H9 (cell line): ENCODE data around the gene TBATA. TPM values are rescaled to one million over a fixed set of nuclear protein-coding genes. Genes with fewer than 3 reads are reported as not detected.

Experiments used
- DNase-seq: peaks from one replicate; pipeline ENCODE4 v3.0.0-alpha.2; 2017
- H2AFZ ChIP-seq: one replicate; pipeline ENCODE4 v1.6.1; 2013; ENCODE audit warnings: mild to moderate bottlenecking, low read length, control low read depth, moderate library complexity
- H2AK5ac ChIP-seq: 2 replicates; pipeline ENCODE4 v1.6.1; 2013; ENCODE audit warnings: low read length, control low read depth, mixed read lengths; ENCODE audit not compliant: insufficient read length
- H2BK120ac ChIP-seq: one replicate; pipeline ENCODE4 v1.6.1; 2013; ENCODE audit warnings: low read depth, mild to moderate bottlenecking, low read length, control low read depth, inconsistent platforms; ENCODE audit not compliant: poor library complexity, severe bottlenecking
- H2BK12ac ChIP-seq: 2 replicates; pipeline ENCODE4 v1.6.1; 2013; ENCODE audit warnings: low read length, control low read depth, mixed read lengths, low read depth; ENCODE audit not compliant: insufficient read length
- H2BK15ac ChIP-seq: 2 replicates; pipeline ENCODE4 v1.6.1; 2013; ENCODE audit warnings: low read depth, low read length, control low read depth
- H2BK20ac ChIP-seq: one replicate; pipeline ENCODE4 v1.6.1; 2013; ENCODE audit warnings: low read depth, mild to moderate bottlenecking, low read length, control low read depth, inconsistent platforms; ENCODE audit not compliant: poor library complexity, severe bottlenecking
- H2BK5ac ChIP-seq: 2 replicates; pipeline ENCODE4 v1.6.1; 2013; ENCODE audit warnings: low read length, control low read depth, mixed read lengths; ENCODE audit not compliant: insufficient read length
- H3K14ac ChIP-seq: 2 replicates; pipeline ENCODE4 v1.6.1; 2013; ENCODE audit warnings: low read length, control low read depth; ENCODE audit not compliant: insufficient read depth
- H3K18ac ChIP-seq: 2 replicates; pipeline ENCODE4 v1.6.1; 2013; ENCODE audit warnings: low read depth, mild to moderate bottlenecking, mixed read lengths, low read length, control low read depth; ENCODE audit not compliant: insufficient read length
- H3K23ac ChIP-seq: 2 replicates; pipeline ENCODE4 v1.6.1; 2013; ENCODE audit warnings: low read length, control low read depth, mixed read lengths, low read depth; ENCODE audit not compliant: insufficient read length
- H3K23me2 ChIP-seq: 2 replicates; pipeline ENCODE4 v1.6.1; 2013; ENCODE audit warnings: low read depth, mild to moderate bottlenecking, mixed read lengths, low read length, control low read depth; ENCODE audit not compliant: insufficient read length, poor library complexity, severe bottlenecking
- H3K27ac ChIP-seq: 2 replicates; pipeline ENCODE4 v1.5.1; 2013; ENCODE audit warnings: low read length, control low read depth, mixed read lengths, low read depth; ENCODE audit not compliant: insufficient read length
- H3K27me3 ChIP-seq: 2 replicates; pipeline ENCODE4 v1.6.1; 2013; ENCODE audit warnings: low read length, control low read depth, inconsistent platforms; ENCODE audit not compliant: insufficient read depth
- H3K4ac ChIP-seq: 2 replicates; pipeline ENCODE4 v1.6.1; 2013; ENCODE audit warnings: low read depth, mild to moderate bottlenecking, control low read depth, inconsistent platforms, low read length, moderate library complexity
- H3K4me1 ChIP-seq: 2 replicates; pipeline ENCODE4 v1.6.1; 2013; ENCODE audit warnings: low read length, control low read depth, inconsistent platforms; ENCODE audit not compliant: insufficient read depth
- H3K4me2 ChIP-seq: 2 replicates; pipeline ENCODE4 v1.6.1; 2013; ENCODE audit warnings: low read length, control low read depth, mixed read lengths; ENCODE audit not compliant: insufficient read length, insufficient read depth
- H3K56ac ChIP-seq: 2 replicates; pipeline ENCODE4 v1.6.1; 2013; ENCODE audit warnings: low read depth, mild to moderate bottlenecking, mixed read lengths, low read length, control low read depth; ENCODE audit not compliant: insufficient read length
- H3K79me1 ChIP-seq: 2 replicates; pipeline ENCODE4 v1.6.1; 2013; ENCODE audit warnings: low read depth, mild to moderate bottlenecking, moderate library complexity, low read length, control low read depth, inconsistent platforms; ENCODE audit not compliant: insufficient read depth, poor library complexity, severe bottlenecking
- H3K79me2 ChIP-seq: 2 replicates; pipeline ENCODE4 v1.6.1; 2013; ENCODE audit warnings: low read length, control low read depth, inconsistent platforms; ENCODE audit not compliant: insufficient read depth
- H3K9ac ChIP-seq: 2 replicates; pipeline ENCODE4 v1.6.1; 2013; ENCODE audit warnings: low read length, control low read depth, mixed read lengths; ENCODE audit not compliant: insufficient read length; ENCODE audit errors: extremely low read depth
- H3K9me3 ChIP-seq: one replicate; pipeline ENCODE4 v1.6.1; 2013; ENCODE audit warnings: low read depth, low read length, inconsistent platforms; ENCODE audit not compliant: control insufficient read depth
- H3T11ph ChIP-seq: one replicate; pipeline ENCODE4 v1.6.1; 2013; ENCODE audit warnings: mild to moderate bottlenecking, low read length, control low read depth, inconsistent platforms
- H4K20me1 ChIP-seq: one replicate; pipeline ENCODE4 v1.6.1; 2013; ENCODE audit not compliant: control insufficient read depth, insufficient read length, insufficient read depth
- H4K5ac ChIP-seq: 2 replicates; pipeline ENCODE4 v1.6.1; 2013; ENCODE audit warnings: low read depth, mild to moderate bottlenecking, mixed read lengths, low read length, control low read depth; ENCODE audit not compliant: insufficient read length
- H4K8ac ChIP-seq: replicated peaks from 2 replicates; pipeline ENCODE4 v1.6.1; 2013; ENCODE audit warnings: low read length, control low read depth, mixed read lengths, low read depth; ENCODE audit not compliant: insufficient read length
- H4K91ac ChIP-seq: 2 replicates; pipeline ENCODE4 v1.6.1; 2013; ENCODE audit warnings: low read depth, mild to moderate bottlenecking, moderate library complexity, mixed read lengths, low read length, control low read depth; ENCODE audit not compliant: insufficient read length
- H3K27ac Mint-ChIP-seq, 3 experiments: 2 replicates in 2 of 3; 3 replicates in 1 of 3; pipeline ENCODE4 v1.8.0; 2020 to 2021; ENCODE audit warnings: mixed read lengths in 3 of 3, mild to moderate bottlenecking in 1 of 3, moderate library complexity in 1 of 3
- H3K27me3 Mint-ChIP-seq: 2 replicates; pipeline ENCODE4 v1.8.0; 2021; ENCODE audit warnings: low read depth, mild to moderate bottlenecking, moderate library complexity, mixed read lengths
- H3K36me3 Mint-ChIP-seq, 3 experiments: 2 replicates in 2 of 3; 3 replicates in 1 of 3; pipeline ENCODE4 v1.8.0; 2020 to 2021; ENCODE audit warnings: low read depth in 3 of 3, mixed read lengths in 3 of 3; ENCODE audit not compliant: insufficient read depth in 1 of 3
- H3K4me1 Mint-ChIP-seq, 2 experiments: 2 replicates each; pipeline ENCODE4 v1.8.0; 2020; ENCODE audit warnings: mixed read lengths in 2 of 2
- H3K4me3 Mint-ChIP-seq, 2 experiments: 2 replicates in 1 of 2; 3 replicates in 1 of 2; pipeline ENCODE4 v1.8.0; 2020 to 2021; ENCODE audit warnings: mild to moderate bottlenecking in 2 of 2, mixed read lengths in 2 of 2, moderate library complexity in 1 of 2
- H3K9me3 Mint-ChIP-seq, 2 experiments: 2 replicates in 1 of 2; 3 replicates in 1 of 2; pipeline ENCODE4 v1.8.0; 2020; ENCODE audit warnings: mild to moderate bottlenecking in 2 of 2, mixed read lengths in 2 of 2, moderate library complexity in 1 of 2
- CTCF ChIP-seq: fragments of 200-600 bp; sonication (generic); conservative IDR thresholded peaks from 3 replicates; pipeline ENCODE4 v1.8.0; 2021; ENCODE audit warnings: antibody characterized with exemption, mild to moderate bottlenecking
- WGBS: extraction: QIAGEN DNeasy Blood & Tissue Kit; methylation state at CpG from one replicate; pipeline ENCODE4 v1.1.7; 2013; ENCODE audit warnings: missing lambda C conversion rate, low lambda C conversion rate, mixed read lengths; ENCODE audit not compliant: insufficient read length; ENCODE audit errors: extremely low coverage; 5-methylcytosine and 5-hydroxymethylcytosine counted together
- total RNA-seq: library from RNA; stranded (reverse); gene quantifications from 2 replicates; pipeline ENCODE4 v1.2.1, GENCODE V29; 2021

Gene TBATA
- total RNA-seq, 1 experiment from 2014 or later = not detected

GRCh38 chr10:70730955-70731354 lies 54.2 kb downstream of the TBATA start:
- H3T11ph ChIP-seq = no peak overlapping the region
- no peak overlapping the region for H3K56ac ChIP-seq
- H3K4me1 ChIP-seq = no peaks in the 10 kb centered on the region; the same call in 1 of the 2 replicates
- no peaks in the 10 kb centered on the region for H3K79me1 ChIP-seq
- no peak overlapping the region for H3K4me2 ChIP-seq
- H3K14ac ChIP-seq = no peak overlapping the region
- no CpG with 5 or more reads among the region's 2 CpGs for WGBS
- no peak overlapping the region for H2AFZ ChIP-seq
- DNase-seq = no peak
- Mint-ChIP-seq H3K4me3 (no peak overlapping the region), H3K27ac (no peak overlapping the region), H3K36me3 (no peaks in the 10 kb centered on the region; a peak in 2 of 7 replicates), H3K9me3 (no peaks in the 10 kb centered on the region), H3K27me3 (no peaks in the 10 kb centered on the region; the same call in 1 of the 2 replicates), H3K4me1 (peaks cover 5 to 8% of the 10 kb centered on the region in 2 experiments)
- no peak overlapping the region for H2BK15ac ChIP-seq
- no peaks in the 10 kb centered on the region for H3K23me2 ChIP-seq
- H2BK5ac ChIP-seq = no peak overlapping the region
- H4K91ac ChIP-seq = no peak overlapping the region
- H2BK12ac ChIP-seq = no peak overlapping the region
- no peaks in the 10 kb centered on the region for H4K20me1 ChIP-seq
- no peak overlapping the region for H3K18ac ChIP-seq
- TF ChIP-seq CTCF = no peak
- no peaks in the 10 kb centered on the region for H3K27me3 ChIP-seq
- no peaks in the 10 kb centered on the region for H3K9me3 ChIP-seq
- no peak overlapping the region for H3K9ac ChIP-seq
- H3K4ac ChIP-seq = no peak overlapping the region
- no peak overlapping the region for H4K8ac ChIP-seq
- H2BK120ac ChIP-seq = no peak overlapping the region
- H4K5ac ChIP-seq = no peak overlapping the region
- no peaks in the 10 kb centered on the region for H3K79me2 ChIP-seq
- no peak overlapping the region for H2BK20ac ChIP-seq
- H2AK5ac ChIP-seq = no peak overlapping the region
- H3K23ac ChIP-seq = no peak overlapping the region
- H3K27ac ChIP-seq = no peak overlapping the region
